Renal pelvis (tissue), 4 donors: Measurements from ENCODE around the gene RASD1. TPM values are rescaled to one million over a fixed set of nuclear protein-coding genes. Genes with fewer than 3 reads are reported as not detected.
A peak's percentile ranks its signal among the peaks of the same experiment; 100 is the strongest.
"Not testable (repeated sequence)": the region's sequence is repeated elsewhere in the genome, so short reads cannot be mapped to it uniquely, and the experiment has no call there.

ENCODE experiments used
- DNase-seq: peaks from one replicate; pipeline ENCODE4 v3.0.0-alpha.2; 2013
- polyA plus RNA-seq, 3 donors: library from polyadenylated mRNA; unstranded; fragments of 120-200 nt; gene quantifications; one replicate each; pipeline ENCODE4 v1.2.1, GENCODE V29; 2013; ENCODE audit not compliant: insufficient read length in 3 of 3

The RASD1 gene
- polyA plus RNA-seq, 3 donors = 0.92 to 1.2 (median 0.94) TPM

GRCh38 chr17:17499402-17500145 lies 3.4 kb upstream of the RASD1 start:
- no peak for DNase-seq

- DNase-seq = no peak
Observed at GRCh38 chr17:17498606-17499301, 2.6 kb upstream of the RASD1 start.

- no peak for DNase-seq
Observed at GRCh38 chr17:17497845-17498520, 1.8 kb upstream of the RASD1 start.

GRCh38 chr17:17497065-17497844 lies 1.1 kb upstream of the RASD1 start:
- DNase-seq = no peak

GRCh38 chr17:17495536-17496188 lies 533 bp downstream of the RASD1 start:
- no peak for DNase-seq

- DNase-seq = peak; percentile 35
Observed at GRCh38 chr17:17494870-17495535, 1.2 kb downstream of the RASD1 start.

- no peak for DNase-seq
Observed at GRCh38 chr17:17494499-17494869, 1.7 kb downstream of the RASD1 start.

- no peak for DNase-seq
Observed at GRCh38 chr17:17493986-17494466, 2.2 kb downstream of the RASD1 start.

GRCh38 chr17:17493249-17493985 lies 2.8 kb downstream of the RASD1 start:
- DNase-seq = no peak

GRCh38 chr17:17492571-17492970 lies 3.6 kb downstream of the RASD1 start:
- no peak for DNase-seq

- no peak for DNase-seq
Observed at GRCh38 chr17:17492085-17492484, 4.1 kb downstream of the RASD1 start.

GRCh38 chr17:17491546-17491988 lies 4.6 kb downstream of the RASD1 start:
- DNase-seq = no peak

- DNase-seq = no peak
Observed at GRCh38 chr17:17491031-17491471, 5.1 kb downstream of the RASD1 start.

- DNase-seq = no peak
Observed at GRCh38 chr17:17487998-17488397, 8.2 kb downstream of the RASD1 start.

- not testable (repeated sequence) for DNase-seq
Observed at GRCh38 chr17:17486416-17486815, 9.8 kb downstream of the RASD1 start.

GRCh38 chr17:17485420-17485819 lies 10.8 kb downstream of the RASD1 start:
- no peak for DNase-seq

GRCh38 chr17:17484451-17484899 lies 11.7 kb downstream of the RASD1 start:
- DNase-seq = no peak

GRCh38 chr17:17481860-17482259 lies 14.3 kb downstream of the RASD1 start:
- no peak for DNase-seq

- no peak for DNase-seq
Observed at GRCh38 chr17:17480593-17481148, 15.5 kb downstream of the RASD1 start.

GRCh38 chr17:17479209-17479608 lies 17.0 kb downstream of the RASD1 start:
- no peak for DNase-seq
